Heart left ventricle (tissue), 16 donors: ENCODE results near the gene BTAF1. TPM values are rescaled to one million over a fixed set of nuclear protein-coding genes. Genes with fewer than 3 reads are reported as not detected.

Experiments
- ATAC-seq, 4 donors: fragments of 200-7000 bp; cut with Tn5 transposase; one replicate each; pipeline ENCODE4 v1.9.1; 2020 to 2022; ENCODE audit warnings: moderate library complexity in 4 of 4, mild to moderate bottlenecking in 3 of 4, moderate number of reproducible peaks in 1 of 4
- DNase-seq, 5 donors: peaks; one replicate each; pipeline ENCODE4 v3.0.0-alpha.2; 2020
- H3K27ac ChIP-seq, 12 donors: fragments of 200-600 bp; sonication (generic) in 4 of 12; one replicate each; pipeline versions ENCODE4 v1.5.0 to v1.8.0; 2016 to 2022; ENCODE audit warnings: mild to moderate bottlenecking in 2 of 12
- H3K27me3 ChIP-seq, 9 donors: fragments of 200-600 bp; sonication (generic) in 2 of 9; one replicate each; pipeline versions ENCODE4 v1.5.1 to v1.8.0; 2016 to 2022; ENCODE audit warnings: mild to moderate bottlenecking in 3 of 9
- H3K36me3 ChIP-seq, 9 donors: fragments of 200-600 bp; sonication (generic) in 2 of 9; one replicate each; pipeline versions ENCODE4 v1.5.0 to v1.8.0; 2018 to 2022; ENCODE audit warnings: mild to moderate bottlenecking in 2 of 9
- H3K4me1 ChIP-seq, 12 donors: fragments of 200-600 bp; sonication (generic) in 4 of 12; one replicate each; pipeline versions ENCODE4 v1.5.0 to v1.8.0; 2016 to 2022; ENCODE audit warnings: mild to moderate bottlenecking in 3 of 12
- H3K4me3 ChIP-seq, 12 donors: fragments of 200-600 bp; sonication (generic) in 4 of 12; one replicate each; pipeline versions ENCODE4 v1.5.0 to v1.8.0; 2017 to 2022; ENCODE audit warnings: mild to moderate bottlenecking in 9 of 12, moderate library complexity in 4 of 12
- H3K9me3 ChIP-seq, 12 donors: fragments of 200-600 bp; sonication (generic) in 4 of 12; one replicate each; pipeline versions ENCODE4 v1.5.0 to v1.8.0; 2016 to 2022; ENCODE audit warnings: mild to moderate bottlenecking in 1 of 12
- CTCF ChIP-seq, 12 donors: fragments of 200-600 bp; sonication (generic) in 4 of 12; IDR thresholded peaks; one replicate each; pipeline versions ENCODE4 v1.5.0 to v1.8.0; 2018 to 2022; ENCODE audit warnings: antibody characterized with exemption in 12 of 12, mild to moderate bottlenecking in 5 of 12
- POLR2A ChIP-seq, 2 donors: fragments of 450-650 bp; IDR thresholded peaks; one replicate each; pipeline ENCODE4 v1.6.1; 2017; ENCODE audit warnings: antibody characterized with exemption in 2 of 2, mild to moderate bottlenecking in 2 of 2, moderate library complexity in 2 of 2
- WGBS, 4 donors: extraction: QIAGEN DNeasy Blood & Tissue Kit in 2 of 4; methylation state at CpG; one replicate each; pipeline versions ENCODE4 v1.1.5 to v1.1.7; 2013 to 2018; 5-methylcytosine and 5-hydroxymethylcytosine counted together
- intact Hi-C, 10 donors: fragments of 100-400 bp; cut with DNase I; formaldehyde crosslinking; loops; one replicate each; pipeline versions ENCODE4 v1.11.1 to v1.14.2; 2022
- polyA plus RNA-seq, 2 donors: library from polyadenylated mRNA; stranded (reverse); fragments of 200-250 nt; gene quantifications; one replicate each; pipeline ENCODE4 v1.2.3, GENCODE V29; 2013
- total RNA-seq, 9 donors: library from RNA; depleted of rRNA in 2 of 9; stranded (reverse); fragments of >200 nt in 2 of 9; fragmentation: NEBNext Ultra II Directional in 3 of 9; extraction: Animal tissue kit (Norgen Biotek cat#: 25700) in 3 of 9; gene quantifications; one replicate each; pipeline versions ENCODE4 v1.1.0 to v1.2.4, GENCODE V29; 2016 to 2023
- donor health status: ischemic (EF 13 %, LVEDD 7.1; RV severe dilation, severe dysfunction).
- donor health status: healthy with polysubstance abuse.
- donor health status: DM: no; HTN: yes; CAD: no.
- donor health status: DM: no; HTN: no; CAD: no.
- donor health status: ischemic (EF 25% LVEDD 6.9; RV normal size, moderate dysfunction).
- donor health status: ischemic (EF 25% LVEDD 5.7; RV mildly dilated, moderate dysfunction).
- donor health status: healthy.
- donor health status: DM: yes; HTN: yes; CAD: no.
- donor health status: ischemic (EF 35%, LVEDD 5.7; RV mildly dilated, moderate dysfunction).
- donor health status: nonischemic (EF 11% LVEDD 7.7; RV severe dilation, severe dysfunction).
- donor health status: DM: yes; HTN: yes; CAD: no.
- donor health status: PGD.
- donor health status: ischemic (EF 29% LVEDD 5.4; RV normal size, mild dysfunction).
- donor health status: nonischemic (EF 23%, LVEDD 6.1; RV moderate dilation, normal function).

The BTAF1 gene
- total and polyA plus RNA-seq, 11 donors, result 5.5 to 22.3 (median 11.8) TPM

GRCh38 chr10:92009445-92009844 is 85.9 kb downstream of the BTAF1 start:
- no peak for TF ChIP-seq CTCF (IDR thresholded peaks at IDR 0.05)
- TF ChIP-seq POLR2A (IDR thresholded peaks at IDR 0.05), result no peak
- no peaks in the 10 kb centered on the region for H3K4me1 ChIP-seq
- no peaks in the 10 kb centered on the region for H3K27me3 ChIP-seq
- ATAC-seq, result no peak
- H3K27ac ChIP-seq, result no peak overlapping the region
- intact Hi-C loops, result no loop called here
- no peak for DNase-seq
- H3K36me3 ChIP-seq, result peaks cover 0 to 85% (median 73%) of the 10 kb centered on the region in 9 donors
- no peak overlapping the region for H3K4me3 ChIP-seq
- H3K9me3 ChIP-seq, result peaks cover 0 to 7% (median 0%) of the 10 kb centered on the region in 12 donors
- WGBS, 4 donors, result 96 to 100% (median 99%) methylated on average over 1 of the region's 1 CpG

GRCh38 chr10:92010047-92010735 is 86.6 kb downstream of the BTAF1 start:
- DNase-seq (no peak), ATAC-seq (no peak)
- Histone ChIP-seq H3K4me1 (no peaks in the 10 kb centered on the region), H3K4me3 (no peak overlapping the region), H3K27me3 (no peaks in the 10 kb centered on the region), H3K27ac (no peak overlapping the region), H3K9me3 (no peaks in the 10 kb centered on the region), H3K36me3 (peaks cover 0 to 91% (median 77%) of the 10 kb centered on the region in 9 donors)
- intact Hi-C loops, result no loop called here
- no peak for TF ChIP-seq CTCF (IDR thresholded peaks at IDR 0.05)
- TF ChIP-seq POLR2A (IDR thresholded peaks at IDR 0.05), result no peak

GRCh38 chr10:92011560-92012214 is 88.1 kb downstream of the BTAF1 start:
- H3K27me3 ChIP-seq, result no peaks in the 10 kb centered on the region
- DNase-seq (no peak), ATAC-seq (no peak)
- H3K4me3 ChIP-seq, result no peak overlapping the region
- 94 to 98% (median 95%) methylated on average over 2 of the region's 2 CpGs for WGBS, 4 donors
- intact Hi-C loops, result no loop called here
- no peak overlapping the region for H3K27ac ChIP-seq
- H3K4me1 ChIP-seq, result no peaks in the 10 kb centered on the region
- TF ChIP-seq POLR2A (IDR thresholded peaks at IDR 0.05) (no peak), CTCF (IDR thresholded peaks at IDR 0.05) (no peak)
- no peaks in the 10 kb centered on the region for H3K9me3 ChIP-seq
- H3K36me3 ChIP-seq, result peaks cover 0 to 96% (median 82%) of the 10 kb centered on the region in 9 donors

- intact Hi-C loops, result no loop called here
- peaks cover 0 to 96% (median 86%) of the 10 kb centered on the region in 9 donors for H3K36me3 ChIP-seq
- H3K27me3 ChIP-seq, result no peaks in the 10 kb centered on the region
- H3K4me3 ChIP-seq, result no peak overlapping the region
- no peak for TF ChIP-seq CTCF (IDR thresholded peaks at IDR 0.05)
- TF ChIP-seq POLR2A (IDR thresholded peaks at IDR 0.05), result no peak
- no peaks in the 10 kb centered on the region for H3K4me1 ChIP-seq
- no peaks in the 10 kb centered on the region for H3K9me3 ChIP-seq
- DNase-seq (no peak), ATAC-seq (no peak)
- WGBS, 4 donors, result 95 to 100% (median 96%) methylated on average over 1 of the region's 1 CpG
- H3K27ac ChIP-seq, result no peak overlapping the region
Observed at GRCh38 chr10:92014620-92015019, 91.0 kb downstream of the BTAF1 start.
